HG03108 (cell line): Measurements from ENCODE around the gene BICD1.
A peak's percentile ranks its signal among the peaks of the same experiment; 100 is the strongest.

Source experiments
- ATAC-seq: cut with Tn5 transposase; IDR thresholded peaks from one replicate; pipeline ENCODE4 v1.9.1; 2021; ENCODE audit warnings: moderate library complexity; ENCODE audit not compliant: unreplicated experiment

The BICD1 gene

DNA sequence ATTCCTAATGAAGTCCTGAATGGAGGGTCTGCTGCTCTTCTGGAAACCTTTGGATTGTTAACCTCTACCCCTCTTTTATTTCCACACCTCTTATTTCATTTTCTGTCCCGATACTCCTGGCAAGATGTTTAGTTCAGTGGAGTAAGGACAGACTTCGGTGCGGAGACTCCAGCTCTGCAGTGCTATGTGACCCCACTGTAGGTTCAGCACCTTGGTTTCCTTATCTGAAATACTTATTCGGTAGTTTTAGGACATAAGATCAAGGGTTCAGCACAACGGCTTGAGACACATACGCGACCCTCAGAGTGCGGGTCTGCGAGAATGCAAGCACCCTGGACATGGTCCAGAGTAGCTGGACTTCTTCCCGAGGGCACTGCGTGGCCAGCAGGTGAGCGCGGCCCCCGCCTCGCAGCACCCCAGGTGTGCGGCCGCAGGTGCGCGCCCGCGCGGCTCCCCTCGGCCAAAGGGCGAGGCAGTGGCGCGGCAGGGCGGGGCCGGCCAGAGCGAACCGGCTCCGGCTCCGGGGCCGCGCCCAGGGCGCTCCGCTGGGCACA is 292.2 kb downstream of the BICD1 start:
- ATAC-seq = no peak

DNA sequence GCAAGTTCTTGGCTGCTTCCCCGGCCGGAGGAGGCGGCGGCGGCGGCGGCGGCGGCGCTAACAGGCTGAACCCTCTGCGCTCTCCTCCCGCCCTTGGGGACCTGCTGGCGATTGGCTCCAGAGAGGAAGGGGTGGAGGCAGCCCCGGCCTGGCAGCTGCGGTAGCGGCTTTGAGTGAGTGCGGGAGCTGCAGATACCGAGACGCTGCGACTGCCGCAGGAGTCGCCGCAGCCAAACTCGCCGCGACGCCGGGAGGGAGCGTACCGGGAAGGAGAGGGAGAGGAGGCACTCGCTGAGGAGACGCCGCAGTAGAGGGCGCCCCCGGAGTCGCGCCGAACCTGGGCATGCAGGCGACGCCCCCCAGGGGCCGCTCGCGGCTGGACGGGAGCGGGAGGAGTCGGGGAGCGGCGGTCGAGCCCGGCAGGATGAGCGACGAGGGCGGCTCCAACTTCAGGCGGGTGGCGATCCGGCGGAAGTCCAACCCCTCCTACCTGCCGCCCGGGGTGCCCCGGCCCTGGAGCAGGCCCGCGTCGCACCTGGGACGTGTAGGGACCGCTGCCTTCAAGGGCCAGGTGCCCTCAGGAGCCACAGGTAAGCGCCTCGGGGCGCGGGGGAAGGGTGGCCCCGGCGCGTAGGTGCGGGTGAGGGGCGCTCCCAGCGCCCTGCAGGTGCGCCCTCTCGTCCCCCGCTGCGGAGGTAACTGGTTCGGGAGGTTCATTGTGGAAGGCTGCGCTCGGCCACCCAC is 292.9 kb downstream of the BICD1 start, which contains the start of gene FGD4:
Gene FGD4 (plus strand): TSS at position 189 of the 744 bp plus-strand sequence.
- ATAC-seq = peak; percentile 74

DNA sequence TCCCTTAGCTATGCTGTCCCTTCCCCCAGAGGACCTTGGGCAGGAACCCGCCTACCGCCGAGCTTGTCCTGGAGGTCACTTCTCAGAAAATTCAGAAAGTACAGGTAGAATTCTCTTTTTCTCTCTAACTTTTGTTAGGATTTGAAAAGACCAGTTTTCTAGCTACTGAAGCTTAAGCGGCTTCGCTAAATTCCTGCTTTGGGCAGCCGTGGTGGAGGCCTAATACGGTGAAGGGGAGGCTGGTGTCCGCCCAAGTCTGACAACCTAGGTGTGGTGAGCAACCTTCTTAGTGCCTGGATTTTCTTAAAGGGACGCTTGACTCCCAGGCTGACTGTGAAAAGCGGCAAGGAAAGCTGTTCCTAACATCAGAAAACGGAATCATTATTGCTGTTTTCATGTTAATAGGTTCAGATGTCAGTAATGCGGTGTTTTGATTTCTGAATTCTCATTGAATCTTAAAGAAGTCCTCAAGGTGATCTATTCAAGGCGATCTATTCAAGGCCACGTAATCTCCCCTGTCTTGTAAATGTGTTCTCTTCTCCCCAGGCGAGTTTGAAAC is 293.5 kb downstream of the BICD1 start:
- no peak for ATAC-seq

DNA sequence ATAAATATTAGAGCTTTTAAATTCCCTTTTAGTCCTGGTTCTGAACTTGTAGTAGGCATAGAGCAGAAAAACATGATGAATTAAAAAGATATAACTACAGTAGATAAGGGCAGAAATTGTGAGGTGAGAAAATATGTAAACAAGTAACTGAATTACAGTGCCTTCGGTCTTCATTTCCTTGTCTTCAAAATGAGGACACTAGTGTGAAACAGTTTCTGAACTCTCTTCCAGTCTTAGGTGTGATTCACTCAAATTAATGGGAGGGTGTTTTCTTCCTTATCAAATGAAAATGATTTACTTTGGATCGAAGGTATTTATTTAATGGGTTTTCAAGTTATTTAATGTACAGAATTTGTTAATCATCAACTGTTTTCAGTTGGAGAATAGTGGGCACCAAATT is 294.2 kb downstream of the BICD1 start:
- no peak for ATAC-seq

DNA sequence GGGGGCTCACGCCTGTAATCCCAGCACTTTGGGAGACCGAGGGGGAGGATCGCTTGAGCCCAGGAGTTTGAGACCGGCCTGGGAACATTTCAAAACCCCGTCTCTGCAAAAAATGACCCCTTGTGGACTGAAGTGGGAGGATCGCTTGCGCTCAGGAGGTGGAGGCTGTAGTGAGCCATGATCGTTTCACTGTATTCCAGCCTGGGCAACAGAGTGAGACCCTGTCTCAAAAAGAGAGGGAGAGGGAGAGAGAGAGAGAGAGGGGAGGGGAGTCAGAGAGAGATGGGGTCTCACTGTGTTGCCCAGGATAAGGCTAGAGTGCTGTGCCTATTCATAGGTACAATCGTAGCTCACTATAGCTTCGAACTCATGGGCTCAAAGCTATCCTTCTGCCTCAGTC is 295.5 kb downstream of the BICD1 start:
- no peak for ATAC-seq

DNA sequence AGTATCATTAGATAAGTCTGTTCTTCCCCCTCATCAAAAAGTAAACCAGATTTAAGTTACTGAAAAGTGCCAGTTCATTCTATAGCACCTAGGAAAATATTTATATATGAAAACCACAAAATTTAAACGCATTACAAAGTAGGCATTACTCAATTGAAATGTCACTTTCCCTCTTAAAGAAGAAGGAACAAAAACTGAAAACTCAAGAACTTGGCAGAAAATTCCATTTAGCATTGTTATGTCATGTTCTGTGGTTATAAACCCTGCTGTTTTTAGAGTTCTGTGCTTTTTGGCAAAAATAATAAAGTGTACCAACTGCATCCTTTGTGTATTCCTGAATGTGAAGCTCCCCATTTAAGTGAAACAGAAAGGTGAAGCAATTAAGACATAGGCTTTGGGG is 296.3 kb downstream of the BICD1 start:
- ATAC-seq = no peak

DNA sequence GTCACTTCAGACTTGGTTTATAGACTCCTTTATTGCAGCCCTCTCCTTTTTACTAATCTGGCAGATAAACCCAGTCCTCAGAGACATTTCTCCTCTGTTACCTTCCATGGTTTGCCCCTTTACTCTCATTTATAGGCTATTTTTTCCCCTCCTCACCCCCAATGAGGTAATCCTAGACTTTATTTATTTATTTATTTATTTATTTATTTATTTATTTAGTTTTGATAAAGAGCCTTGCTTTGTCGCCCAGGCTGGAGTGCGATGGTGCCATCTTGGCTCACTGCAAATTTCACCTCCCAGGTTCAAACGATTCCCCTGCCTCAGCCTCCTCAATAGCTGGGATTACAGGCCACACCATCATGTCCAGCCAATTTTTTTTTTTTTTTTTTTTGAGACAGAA is 301.1 kb downstream of the BICD1 start:
- ATAC-seq = no peak

DNA sequence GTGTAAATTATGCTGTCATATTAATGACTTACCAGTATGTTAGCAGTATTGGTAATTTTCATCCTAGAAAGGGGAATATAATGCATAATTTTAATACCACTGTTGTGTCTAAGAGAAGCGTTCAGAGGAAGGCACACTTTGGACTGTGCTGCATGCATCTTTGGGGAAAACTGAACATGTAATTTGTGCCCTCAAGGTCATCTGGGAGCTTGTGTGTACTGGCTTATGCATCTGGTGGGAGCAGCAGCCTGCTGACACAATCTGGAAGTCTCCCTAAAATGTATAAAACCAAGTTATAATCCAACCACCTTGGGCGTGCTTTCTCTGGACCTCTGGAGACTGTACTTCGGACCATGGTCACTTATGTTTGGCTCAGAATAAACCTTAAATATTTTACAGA is 306.8 kb downstream of the BICD1 start:
- no peak for ATAC-seq

DNA sequence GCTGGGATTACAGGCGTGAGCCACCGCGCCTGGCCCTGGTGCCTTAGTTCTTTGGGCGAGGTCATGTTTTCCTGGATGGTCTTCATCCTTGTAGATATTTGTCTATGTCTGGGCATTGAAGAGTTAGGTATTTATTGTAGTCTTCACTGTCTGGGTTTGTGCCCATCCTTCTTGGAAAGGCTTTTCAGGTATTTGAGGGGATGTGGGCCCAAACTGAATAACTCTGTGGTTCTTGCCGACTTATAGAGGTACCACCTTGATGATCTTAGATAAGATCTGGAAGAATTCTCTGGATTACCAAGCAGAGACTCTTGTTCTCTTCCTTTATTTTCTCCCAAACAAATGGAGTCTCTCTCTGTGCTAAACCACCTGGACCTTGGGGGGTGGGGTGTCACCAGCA is 311.6 kb downstream of the BICD1 start:
- no peak for ATAC-seq

DNA sequence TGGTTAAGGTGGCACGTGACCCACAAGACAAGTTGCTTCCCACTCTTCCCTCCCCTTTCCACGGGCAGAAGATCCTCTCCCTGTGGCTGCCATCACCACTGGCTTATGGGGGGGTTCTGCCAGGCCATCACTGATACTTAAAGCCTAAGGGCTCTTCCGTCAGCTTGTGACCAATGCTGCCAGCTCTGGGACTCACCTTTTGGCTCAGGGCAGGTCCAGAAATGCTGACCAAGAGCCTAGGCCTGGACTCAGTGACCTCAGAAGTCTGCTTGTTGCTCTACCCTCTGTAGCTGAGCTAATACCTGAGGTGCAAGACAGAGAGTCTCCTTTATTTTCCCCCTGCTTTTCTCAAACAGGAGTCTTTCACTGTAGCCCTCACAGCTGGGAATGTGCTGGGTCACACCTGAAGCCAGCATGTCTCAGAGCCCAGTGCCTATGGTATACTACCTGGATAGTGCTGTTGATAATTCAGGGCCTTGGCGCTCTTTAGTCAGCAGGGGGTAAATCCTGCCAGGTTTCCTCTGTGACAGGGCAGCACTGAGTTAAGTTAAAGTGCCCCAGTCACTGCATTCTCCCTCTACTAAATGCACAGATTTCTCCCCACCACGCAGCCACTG is 312.4 kb downstream of the BICD1 start:
- ATAC-seq = no peak

DNA sequence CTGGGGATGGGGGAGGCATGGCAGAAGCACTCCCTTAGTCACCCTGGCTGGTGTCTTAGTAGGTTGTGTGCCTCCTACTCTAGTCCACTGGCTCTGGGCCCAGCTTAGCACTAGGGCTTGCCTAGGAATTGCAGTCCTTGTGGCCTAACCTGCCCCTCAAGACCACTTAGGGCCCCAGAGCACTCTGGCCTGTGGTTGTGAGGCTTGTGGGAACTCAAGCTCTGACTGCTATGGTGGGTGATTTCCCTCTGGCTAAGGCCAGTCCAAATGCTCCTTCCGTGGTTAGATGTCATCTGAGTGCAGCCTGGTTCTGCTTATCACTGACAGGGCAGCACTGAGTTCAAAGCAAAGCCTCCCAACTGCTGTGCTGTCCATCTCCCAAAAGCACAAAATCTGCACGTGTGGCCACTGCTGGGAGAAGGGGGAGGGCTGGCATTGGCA is 312.9 kb downstream of the BICD1 start:
- ATAC-seq = no peak

DNA sequence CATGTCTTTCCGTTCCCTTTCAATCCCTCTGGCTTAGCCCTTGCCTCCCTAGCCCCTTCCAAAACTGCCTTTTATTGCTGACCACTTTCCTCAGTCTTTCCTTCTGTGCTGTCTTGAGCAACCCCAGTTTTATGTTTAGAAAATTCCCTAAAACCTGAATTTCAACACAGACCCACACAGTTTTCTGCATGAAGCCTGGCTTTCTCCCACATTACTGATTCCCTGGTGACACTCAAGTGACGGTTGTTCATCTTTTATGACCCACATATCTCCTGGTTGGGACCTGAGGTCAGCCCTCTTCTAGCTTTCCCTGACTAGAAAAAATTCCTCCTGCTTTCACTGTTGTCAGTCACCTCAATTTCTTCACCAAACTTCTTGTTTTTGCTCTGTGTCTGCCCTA is 313.7 kb downstream of the BICD1 start:
- no peak for ATAC-seq

DNA sequence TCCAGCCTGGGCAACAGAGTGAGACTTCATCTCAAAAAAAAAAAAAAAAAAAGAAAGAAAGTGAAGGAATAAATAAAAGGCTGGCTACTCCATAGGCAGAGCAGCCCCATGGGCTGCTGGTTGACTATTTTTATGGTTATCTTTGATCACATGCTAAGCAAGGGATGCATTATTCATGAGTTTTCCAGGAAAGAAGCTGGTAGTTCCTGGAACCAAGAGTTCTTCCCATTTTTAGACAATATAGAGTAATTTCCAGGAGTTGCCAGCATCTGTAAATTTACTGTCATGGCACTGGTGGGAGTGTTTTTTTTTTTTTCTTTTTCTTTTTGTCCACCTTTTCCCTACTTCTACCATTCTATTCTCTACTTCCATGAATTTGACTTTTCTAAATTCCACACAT is 316.9 kb downstream of the BICD1 start:
- no peak for ATAC-seq

DNA sequence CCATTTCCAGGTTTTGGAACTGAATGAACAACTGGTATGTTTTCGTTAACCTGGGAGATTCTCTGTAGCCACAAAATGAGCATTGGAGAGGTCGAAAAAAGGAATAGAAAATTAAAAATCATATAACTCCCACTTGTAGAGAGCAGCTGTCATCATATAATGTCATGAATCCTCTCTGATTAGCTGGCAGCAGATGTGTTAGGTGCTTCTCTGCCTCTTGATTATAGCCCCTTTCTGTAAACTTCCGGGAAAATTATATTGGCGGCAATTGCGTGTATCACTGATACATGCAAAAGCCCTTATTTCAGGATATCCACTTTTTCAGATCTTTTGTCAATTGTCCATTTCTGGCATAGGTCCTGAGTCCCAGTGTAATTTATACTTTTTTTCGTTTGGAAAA is 324.4 kb downstream of the BICD1 start:
- ATAC-seq = no peak
